Body of pancreas (tissue), 4 donors: ENCODE measurements around the gene POR. TPM values are rescaled to one million over a fixed set of nuclear protein-coding genes. Genes with fewer than 3 reads are reported as not detected.

Source experiments
- ATAC-seq: fragments of 150-250 bp; one replicate; pipeline ENCODE4 v1.9.1; 2016
- DNase-seq, 4 donors: peaks; one replicate each; pipeline ENCODE4 v3.0.0-alpha.2; 2019
- H3K27ac ChIP-seq, 4 donors: fragments of 200-600 bp; sonication (generic); 1 replicate in 3 of 4; 2 replicates in 1 of 4; pipeline versions ENCODE4 v1.5.1 to v1.6.1; 2016 to 2019; ENCODE audit warnings: mild to moderate bottlenecking in 1 of 4, mixed read lengths in 1 of 4, moderate library complexity in 1 of 4
- H3K27me3 ChIP-seq, 2 donors: fragments of 200-600 bp; sonication (generic); one replicate each; pipeline ENCODE4 v1.6.0; 2016; ENCODE audit warnings: mild to moderate bottlenecking in 1 of 2
- H3K36me3 ChIP-seq, 2 donors: fragments of 200-600 bp; sonication (generic); replicated peaks in 1 of 2; 2 replicates each; pipeline ENCODE4 v1.5.1; 2016; ENCODE audit warnings: low read depth in 2 of 2; ENCODE audit not compliant: insufficient read depth in 1 of 2
- H3K4me1 ChIP-seq: fragments of 200-600 bp; sonication (generic); one replicate; pipeline ENCODE4 v1.6.0; 2016
- H3K4me3 ChIP-seq, 2 donors: fragments of 200-600 bp; sonication (generic); 1 replicate in 1 of 2; 2 replicates in 1 of 2; pipeline ENCODE4 v1.5.1; 2016 to 2019
- H3K9me3 ChIP-seq, 3 donors: fragments of 200-600 bp; sonication (generic); 1 replicate in 2 of 3; 2 replicates in 1 of 3; pipeline ENCODE4 v1.5.1; 2016
- CTCF ChIP-seq, 7 experiments: fragments of 450-650 bp in 4 of 7; fragments of 200-600 bp in 3 of 7; sonication (generic) in 3 of 7; IDR thresholded peaks; one replicate each; pipeline ENCODE4 v1.5.1; 2016 to 2019; ENCODE audit warnings: antibody characterized with exemption in 7 of 7
- POLR2A ChIP-seq, 3 donors: fragments of 450-650 bp; IDR thresholded peaks; one replicate each; pipeline ENCODE4 v1.6.1; 2016; ENCODE audit warnings: antibody characterized with exemption in 3 of 3, mild to moderate bottlenecking in 2 of 3
- WGBS, 2 donors: methylation state at CpG; one replicate each; pipeline ENCODE4 v1.1.5; 2017; 5-methylcytosine and 5-hydroxymethylcytosine counted together
- intact Hi-C: fragments of 100-400 bp; cut with DNase I; formaldehyde crosslinking; loops from one replicate; pipeline ENCODE4 v1.15.1; 2023
- total RNA-seq, 2 donors: library from RNA; depleted of rRNA; stranded (reverse); fragments of >200 nt; gene quantifications; one replicate each; pipeline ENCODE4 v1.1.0, GENCODE V29; 2016

Gene POR
- total RNA-seq, result 100 to 1,000 TPM in 1 of 2 donors, 10 to 100 TPM in 1; 54.2 to 118 TPM

- no peaks in the 10 kb centered on the region for H3K27me3 ChIP-seq
- peak; percentile 99 to 100 (median 99) for TF ChIP-seq POLR2A (IDR thresholded peaks at IDR 0.05)
- peak in 4 of 7 experiments; percentile 8 to 35 (median 23) for TF ChIP-seq CTCF (IDR thresholded peaks at IDR 0.05)
- peak within 1 kb of the TSS; percentile 73 to 91 (median 85) for H3K27ac ChIP-seq
- H3K36me3 ChIP-seq, result no peaks in the 10 kb centered on the region
- H3K4me1 ChIP-seq, result peaks cover 26% of the 10 kb centered on the region
- 0 to 1% methylated on average over 11 to 79 of the region's 82 CpGs for WGBS, 2 donors
- ATAC-seq, result peak; percentile 99
- peak; percentile 94 to 97 (median 94) for DNase-seq
- peak within 1 kb of the TSS; percentile 72 to 84 for H3K4me3 ChIP-seq
- intact Hi-C loops, result no loop called here
- H3K9me3 ChIP-seq, result no peaks in the 10 kb centered on the region
These were observed at the start of gene POR for GRCh38 chr7:75914655-75915415. Gene POR (plus strand): TSS chr7:75915155. CDS start chr7:75954002, 38,847 bp downstream.

GRCh38 chr7:75866114-75866488, 48.9 kb upstream of the POR start:
- Histone ChIP-seq H3K27ac (no peak overlapping the region), H3K9me3 (no peaks in the 10 kb centered on the region), H3K27me3 (no peaks in the 10 kb centered on the region), H3K4me3 (no peak overlapping the region), H3K36me3 (no peaks in the 10 kb centered on the region), H3K4me1 (peaks cover 7% of the 10 kb centered on the region)
- no peak for TF ChIP-seq CTCF (IDR thresholded peaks at IDR 0.05)
- TF ChIP-seq POLR2A (IDR thresholded peaks at IDR 0.05), result no peak
- intact Hi-C loops, result loop anchor here (5.0 kb wide), 1 partner anchor 151 kb away; no protein-coding TSS in a partner anchor
- ATAC-seq (no peak), DNase-seq (no peak)
- 18 to 27% methylated on average over 5 of the region's 5 CpGs for WGBS, 2 donors

- H3K27me3 ChIP-seq, result no peaks in the 10 kb centered on the region
- H3K27ac ChIP-seq, result no peak overlapping the region
- H3K4me1 ChIP-seq, result peaks cover 7% of the 10 kb centered on the region
- ATAC-seq, result peak; percentile 79
- intact Hi-C loops, result loop anchor here (5.0 kb wide), 1 partner anchor 151 kb away; no protein-coding TSS in a partner anchor
- H3K9me3 ChIP-seq, result no peaks in the 10 kb centered on the region
- H3K36me3 ChIP-seq, result no peaks in the 10 kb centered on the region
- TF ChIP-seq CTCF (IDR thresholded peaks at IDR 0.05) (peak; percentile 87 to 97 (median 90)), POLR2A (IDR thresholded peaks at IDR 0.05) (no peak)
- WGBS, 2 donors, result 33 to 51% methylated on average over 10 to 19 of the region's 19 CpGs
- peak; percentile 58 to 73 (median 66) for DNase-seq
- no peak overlapping the region for H3K4me3 ChIP-seq
These were observed 48.2 kb upstream of the POR start for GRCh38 chr7:75866489-75867389.

- intact Hi-C loops, result loop anchor here (5.0 kb wide), 1 partner anchor 150 kb away; no protein-coding TSS in a partner anchor
- no peak for ATAC-seq
- Histone ChIP-seq H3K27me3 (no peaks in the 10 kb centered on the region), H3K27ac (no peak overlapping the region), H3K36me3 (no peaks in the 10 kb centered on the region), H3K4me3 (no peak overlapping the region), H3K9me3 (no peaks in the 10 kb centered on the region), H3K4me1 (peaks cover 7% of the 10 kb centered on the region)
- 68 to 70% methylated on average over 4 of the region's 4 CpGs for WGBS, 2 donors
- no peak for DNase-seq
- no peak for TF ChIP-seq CTCF (IDR thresholded peaks at IDR 0.05)
These were observed 47.6 kb upstream of the POR start for GRCh38 chr7:75867390-75867717.
